GM19043 (cell line): ENCODE results near the gene PRAC1.

Experiments used
- ATAC-seq: cut with Tn5 transposase; IDR thresholded peaks from one replicate; pipeline ENCODE4 v1.9.1; 2021; ENCODE audit warnings: low read depth; ENCODE audit not compliant: unreplicated experiment

Gene PRAC1

DNA sequence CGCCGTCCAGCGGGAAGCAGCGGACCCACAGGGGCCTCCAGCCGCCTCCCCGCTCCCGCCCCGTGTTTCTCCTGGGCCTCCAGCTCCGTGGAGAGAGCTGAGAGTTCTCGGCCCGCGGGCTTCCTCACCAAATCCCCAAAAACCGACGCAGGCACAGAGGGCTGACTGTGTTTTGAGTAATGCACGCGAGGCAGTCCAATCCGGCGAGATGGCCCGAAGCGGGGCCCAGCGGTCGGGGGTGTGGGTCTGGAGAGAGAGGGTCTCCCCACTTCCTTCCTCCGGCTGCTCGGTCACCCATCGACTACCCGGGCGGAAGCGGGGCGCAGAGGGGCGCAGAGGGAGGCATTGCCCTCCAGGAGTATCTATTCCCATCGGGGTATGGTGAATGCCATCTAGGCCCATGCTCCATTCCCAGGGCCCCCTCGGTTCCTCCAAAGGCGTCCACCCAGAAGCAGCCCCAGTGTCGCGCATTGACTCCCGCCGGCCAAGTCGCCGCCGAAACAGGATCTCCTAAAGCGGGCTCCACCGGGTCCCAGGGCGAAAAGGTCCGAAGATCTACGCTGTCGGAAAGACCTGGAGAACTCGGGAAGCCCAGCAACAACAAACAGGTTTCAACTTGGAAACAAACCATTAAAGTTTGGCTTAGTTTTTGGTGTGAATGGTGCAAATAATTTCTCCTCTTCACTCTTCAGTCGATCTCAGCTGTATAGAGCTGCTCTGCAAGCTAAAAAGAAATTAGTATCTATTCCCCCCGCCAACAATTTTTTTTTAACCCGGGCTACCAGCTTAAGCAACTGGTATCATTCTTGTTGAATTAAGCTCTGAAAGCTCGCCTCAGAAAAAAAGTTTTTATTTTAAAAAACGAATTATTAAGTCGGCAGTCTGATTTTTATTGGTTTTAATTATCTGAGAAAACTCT lies 25.4 kb upstream of the PRAC1 start:
- no peak for ATAC-seq

- no peak for ATAC-seq
These were observed 24.7 kb upstream of the PRAC1 start for GRCh38 chr17:48746916-48747444.

- no peak for ATAC-seq
These were observed 23.3 kb upstream of the PRAC1 start for GRCh38 chr17:48745381-48746275.

GRCh38 chr17:48740537-48740936 lies 18.2 kb upstream of the PRAC1 start:
- no peak for ATAC-seq

DNA sequence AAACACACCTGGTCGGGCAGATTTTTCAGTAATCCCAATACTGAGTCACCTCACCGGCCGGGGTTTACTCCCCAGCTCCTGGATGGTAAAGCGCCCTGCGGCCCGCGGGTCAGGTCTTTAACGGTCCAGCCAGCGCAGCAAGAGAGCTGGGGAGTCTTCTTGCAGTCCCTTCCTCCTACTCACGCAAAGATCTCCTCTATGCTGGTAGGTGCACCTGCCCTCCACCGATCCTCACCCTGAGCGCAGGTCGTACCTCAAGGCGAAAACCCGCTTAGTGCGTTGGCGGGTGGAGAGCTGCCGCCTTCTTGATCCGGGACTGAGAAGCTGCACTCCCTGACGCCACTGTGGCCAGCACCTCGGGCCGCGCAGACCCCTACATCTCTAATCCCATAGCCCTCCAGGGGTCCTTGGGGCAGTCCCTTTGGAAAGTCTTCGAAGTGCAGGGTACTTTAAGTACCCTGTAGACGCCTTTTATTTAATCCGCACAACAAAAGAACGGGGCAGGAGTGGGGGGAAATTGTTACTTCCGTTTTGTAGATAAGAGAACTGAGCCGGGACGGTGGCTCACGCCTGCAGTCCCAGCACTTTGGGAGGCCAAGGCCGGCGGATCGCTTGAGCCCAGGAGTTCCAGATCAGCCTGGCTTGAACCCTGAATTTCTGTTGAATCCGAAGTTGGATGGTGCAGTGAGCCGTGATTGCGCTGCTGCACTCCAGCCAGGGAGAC lies 16.6 kb upstream of the PRAC1 start:
- ATAC-seq: no peak

- no peak for ATAC-seq
These were observed 16.1 kb upstream of the PRAC1 start for GRCh38 chr17:48738424-48738802.

GRCh38 chr17:48737330-48738043 lies 15.2 kb upstream of the PRAC1 start:
- ATAC-seq: no peak

GRCh38 chr17:48735062-48735351 lies 12.7 kb upstream of the PRAC1 start:
- ATAC-seq: no peak

GRCh38 chr17:48734333-48735061 lies 12.2 kb upstream of the PRAC1 start:
- ATAC-seq: no peak

GRCh38 chr17:48733632-48734328 lies 11.5 kb upstream of the PRAC1 start:
- ATAC-seq: no peak

DNA sequence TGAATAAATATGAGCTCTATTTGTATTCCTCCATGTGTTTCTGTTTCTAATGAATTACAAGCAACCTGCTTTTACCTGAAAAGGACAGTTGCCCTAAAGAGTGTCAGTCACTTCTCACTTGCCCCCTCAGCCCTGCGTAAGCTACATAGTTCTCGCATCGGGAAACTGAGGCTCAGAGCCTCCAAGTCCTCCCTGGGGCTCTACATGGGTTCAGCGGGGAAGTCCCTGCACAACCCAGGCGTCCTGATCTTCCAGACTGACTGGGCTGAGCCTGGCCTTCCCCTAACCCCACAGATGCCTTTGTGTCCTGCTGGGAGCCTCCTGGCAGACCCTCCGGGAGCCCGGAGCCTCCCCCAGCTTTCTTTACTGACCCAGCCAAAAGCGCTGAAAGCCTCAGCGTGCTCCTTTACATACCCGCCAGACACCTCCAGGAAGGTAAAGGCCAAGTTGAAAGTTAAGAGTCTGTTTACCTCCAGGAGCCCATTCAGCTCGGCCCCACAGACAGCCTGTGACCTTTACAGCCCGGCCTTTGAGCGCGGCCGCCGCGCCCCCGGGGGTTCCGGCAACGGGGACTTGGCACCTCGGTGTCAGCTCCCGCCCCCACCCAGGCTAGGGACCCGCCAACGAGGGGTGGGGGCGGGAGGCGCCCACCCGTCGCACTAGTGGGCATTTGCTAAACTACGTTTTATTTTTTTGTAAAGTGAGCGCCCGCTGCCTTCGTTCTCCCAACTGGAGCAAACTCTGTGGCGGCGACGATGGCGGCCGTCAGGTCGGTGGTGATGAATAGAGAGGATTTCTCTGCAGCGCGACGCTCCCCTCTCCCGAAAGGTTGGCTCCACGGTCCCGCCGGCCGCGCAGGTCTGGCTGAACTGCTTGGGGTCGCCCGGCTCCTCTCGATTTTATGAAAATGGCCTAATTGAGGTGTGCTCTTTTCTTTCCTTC lies 10.6 kb upstream of the PRAC1 start:
- no peak for ATAC-seq

DNA sequence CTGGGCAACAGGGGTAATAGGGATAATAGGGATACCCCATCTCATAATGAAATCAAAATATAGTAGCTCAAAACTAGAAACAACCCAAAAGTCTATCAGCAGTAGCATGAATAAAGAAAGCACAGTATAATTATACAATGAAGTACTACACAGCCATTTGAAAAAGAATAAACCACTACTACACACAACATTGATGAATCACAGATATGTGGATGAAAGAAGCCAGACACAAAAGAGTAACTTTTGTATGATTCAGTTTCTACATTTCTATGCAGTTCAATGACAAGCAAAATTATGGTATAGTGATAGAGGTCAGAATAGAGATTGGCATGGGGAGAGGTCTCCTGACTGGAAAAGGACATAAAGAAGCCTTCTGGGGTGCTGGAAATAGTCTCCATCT lies 9.0 kb upstream of the PRAC1 start:
- no peak for ATAC-seq

GRCh38 chr17:48730240-48730550 lies 7.9 kb upstream of the PRAC1 start:
- ATAC-seq: no peak

DNA sequence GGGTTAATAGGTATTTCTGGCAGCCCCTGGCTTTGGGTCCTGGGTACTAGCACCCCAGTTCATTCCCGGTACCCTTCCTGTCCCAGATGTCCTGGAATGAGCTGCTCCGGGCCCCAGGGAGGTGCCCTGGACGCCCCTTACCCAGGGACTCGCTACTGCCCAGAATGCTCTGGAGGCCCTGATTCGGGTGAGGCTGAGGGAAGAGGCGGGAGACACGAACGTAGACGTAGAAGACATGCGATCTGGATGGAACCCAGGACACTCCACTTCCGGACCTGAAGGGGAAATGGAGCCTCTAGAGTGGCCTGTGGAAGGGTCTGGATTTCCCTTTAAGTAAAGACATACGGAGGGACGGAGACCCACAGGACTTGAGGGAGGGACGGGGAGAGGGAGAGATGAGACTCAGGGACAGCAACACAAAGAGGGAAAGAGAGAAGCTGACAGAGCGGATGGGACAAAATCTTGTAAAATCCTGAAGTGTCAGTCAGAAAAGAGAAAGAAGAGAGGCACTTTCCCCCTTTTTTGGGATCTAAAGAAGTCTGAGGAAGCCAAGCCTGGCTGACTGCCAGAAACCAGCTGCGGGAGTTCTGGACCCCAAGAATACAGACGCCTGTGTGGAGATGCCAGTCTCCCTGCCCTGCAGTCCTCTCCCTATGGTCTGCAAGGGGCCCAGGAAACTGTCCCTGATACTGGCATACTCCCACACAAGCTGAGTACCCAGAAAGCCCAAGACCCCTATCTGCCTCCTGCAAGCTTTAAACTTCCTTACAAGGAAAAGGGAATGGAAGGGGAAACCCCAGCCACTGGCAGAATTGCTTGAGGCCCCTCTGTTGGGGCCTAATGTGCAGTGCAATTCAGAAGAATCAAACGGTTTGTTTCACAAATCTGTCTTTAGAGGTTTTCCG lies 7.3 kb upstream of the PRAC1 start:
- ATAC-seq: no peak

DNA sequence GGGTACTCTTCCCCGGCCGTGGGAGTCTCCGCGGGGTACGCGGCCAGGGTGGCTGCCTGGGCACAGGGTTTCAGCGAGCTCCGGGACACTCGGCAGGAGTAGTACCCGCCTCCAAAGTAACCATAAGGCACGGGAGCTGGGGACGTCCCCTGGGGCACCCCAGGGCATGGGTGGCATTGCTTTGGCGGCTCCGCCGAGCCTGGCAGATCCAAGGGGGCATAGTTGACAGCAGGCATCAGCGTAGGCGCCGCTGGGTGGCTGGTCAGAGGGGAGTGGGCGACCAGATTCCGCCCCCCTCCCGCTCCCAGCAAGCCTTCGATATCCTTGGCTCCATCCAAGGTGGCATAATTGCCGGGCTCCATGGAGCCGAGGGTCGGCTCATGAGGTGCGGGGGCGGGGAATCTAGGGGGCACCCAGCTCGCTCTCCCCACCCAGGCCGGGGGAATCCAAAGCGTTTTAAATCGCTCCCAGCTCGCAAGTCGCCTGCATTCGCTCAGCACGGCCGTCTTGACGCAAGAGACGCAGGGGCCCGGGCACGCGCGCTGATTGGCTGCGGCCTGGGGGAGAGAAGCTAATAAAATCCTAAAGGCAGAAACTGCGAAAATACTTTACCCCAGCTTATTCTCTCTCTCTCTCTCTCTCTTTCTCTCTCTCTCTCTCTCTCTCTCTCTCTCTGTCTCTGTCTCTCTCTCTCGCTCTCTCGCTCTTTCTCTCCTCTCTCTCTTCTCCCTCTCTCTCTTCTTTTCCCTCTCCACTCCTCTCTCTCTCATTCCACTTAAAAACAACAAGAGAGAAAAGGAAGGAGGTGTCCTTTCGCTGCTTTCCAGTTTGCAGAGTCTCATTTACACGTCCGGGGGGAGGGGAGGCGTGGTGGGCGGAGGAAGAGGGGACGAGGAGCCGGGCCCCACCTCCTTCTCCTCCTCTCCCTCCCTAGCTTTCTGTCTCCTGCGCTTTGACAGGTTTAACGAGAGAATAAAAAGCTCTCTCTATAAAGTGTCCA lies 6.2 kb upstream of the PRAC1 start, which contains the start of gene HOXB13:
Gene HOXB13 (minus strand): TSS at position 519 of the 1,000 bp plus-strand sequence. CDS start 157 bp downstream, at position 362.
- ATAC-seq: no peak
